Heart left ventricle (tissue), 16 donors: ENCODE measurements around the gene KLHDC7B. TPM values are rescaled to one million over a fixed set of nuclear protein-coding genes. Genes with fewer than 3 reads are reported as not detected.

Source experiments
- ATAC-seq, 4 donors: fragments of 200-7000 bp; cut with Tn5 transposase; one replicate each; pipeline ENCODE4 v1.9.1; 2020 to 2022; ENCODE audit warnings: moderate library complexity in 4 of 4, mild to moderate bottlenecking in 3 of 4, moderate number of reproducible peaks in 1 of 4
- DNase-seq, 5 donors: peaks; one replicate each; pipeline ENCODE4 v3.0.0-alpha.2; 2020
- H3K27ac ChIP-seq, 12 donors: fragments of 200-600 bp; sonication (generic) in 4 of 12; one replicate each; pipeline versions ENCODE4 v1.5.0 to v1.8.0; 2016 to 2022; ENCODE audit warnings: mild to moderate bottlenecking in 2 of 12
- H3K27me3 ChIP-seq, 9 donors: fragments of 200-600 bp; sonication (generic) in 2 of 9; one replicate each; pipeline versions ENCODE4 v1.5.1 to v1.8.0; 2016 to 2022; ENCODE audit warnings: mild to moderate bottlenecking in 3 of 9
- H3K36me3 ChIP-seq, 9 donors: fragments of 200-600 bp; sonication (generic) in 2 of 9; one replicate each; pipeline versions ENCODE4 v1.5.0 to v1.8.0; 2018 to 2022; ENCODE audit warnings: mild to moderate bottlenecking in 2 of 9
- H3K4me1 ChIP-seq, 12 donors: fragments of 200-600 bp; sonication (generic) in 4 of 12; one replicate each; pipeline versions ENCODE4 v1.5.0 to v1.8.0; 2016 to 2022; ENCODE audit warnings: mild to moderate bottlenecking in 3 of 12
- H3K4me3 ChIP-seq, 12 donors: fragments of 200-600 bp; sonication (generic) in 4 of 12; one replicate each; pipeline versions ENCODE4 v1.5.0 to v1.8.0; 2017 to 2022; ENCODE audit warnings: mild to moderate bottlenecking in 9 of 12, moderate library complexity in 4 of 12
- H3K9me3 ChIP-seq, 12 donors: fragments of 200-600 bp; sonication (generic) in 4 of 12; one replicate each; pipeline versions ENCODE4 v1.5.0 to v1.8.0; 2016 to 2022; ENCODE audit warnings: mild to moderate bottlenecking in 1 of 12
- POLR2A ChIP-seq, 2 donors: fragments of 450-650 bp; IDR thresholded peaks; one replicate each; pipeline ENCODE4 v1.6.1; 2017; ENCODE audit warnings: antibody characterized with exemption in 2 of 2, mild to moderate bottlenecking in 2 of 2, moderate library complexity in 2 of 2
- WGBS, 4 donors: extraction: QIAGEN DNeasy Blood & Tissue Kit in 2 of 4; methylation state at CpG; one replicate each; pipeline versions ENCODE4 v1.1.5 to v1.1.7; 2013 to 2018; 5-methylcytosine and 5-hydroxymethylcytosine counted together
- intact Hi-C, 10 donors: fragments of 100-400 bp; cut with DNase I; formaldehyde crosslinking; loops; one replicate each; pipeline versions ENCODE4 v1.11.1 to v1.14.2; 2022
- polyA plus RNA-seq, 2 donors: library from polyadenylated mRNA; stranded (reverse); fragments of 200-250 nt; gene quantifications; one replicate each; pipeline ENCODE4 v1.2.3, GENCODE V29; 2013
- total RNA-seq, 9 donors: library from RNA; depleted of rRNA in 2 of 9; stranded (reverse); fragments of >200 nt in 2 of 9; fragmentation: NEBNext Ultra II Directional in 3 of 9; extraction: Animal tissue kit (Norgen Biotek cat#: 25700) in 3 of 9; gene quantifications; one replicate each; pipeline versions ENCODE4 v1.1.0 to v1.2.4, GENCODE V29; 2016 to 2023
- TF ChIP-seq, protein P1 (sequence below), 12 donors: fragments of 200-600 bp; sonication (generic) in 4 of 12; IDR thresholded peaks; one replicate each; pipeline versions ENCODE4 v1.5.0 to v1.8.0; 2018 to 2022; ENCODE audit warnings: antibody characterized with exemption in 12 of 12, mild to moderate bottlenecking in 5 of 12
- donor health status: ischemic (EF 13 %, LVEDD 7.1; RV severe dilation, severe dysfunction).
- donor health status: healthy with polysubstance abuse.
- donor health status: DM: no; HTN: yes; CAD: no.
- donor health status: DM: no; HTN: no; CAD: no.
- donor health status: ischemic (EF 25% LVEDD 6.9; RV normal size, moderate dysfunction).
- donor health status: ischemic (EF 25% LVEDD 5.7; RV mildly dilated, moderate dysfunction).
- donor health status: healthy.
- donor health status: DM: yes; HTN: yes; CAD: no.
- donor health status: ischemic (EF 35%, LVEDD 5.7; RV mildly dilated, moderate dysfunction).
- donor health status: nonischemic (EF 11% LVEDD 7.7; RV severe dilation, severe dysfunction).
- donor health status: DM: yes; HTN: yes; CAD: no.
- donor health status: PGD.
- donor health status: ischemic (EF 29% LVEDD 5.4; RV normal size, mild dysfunction).
- donor health status: nonischemic (EF 23%, LVEDD 6.1; RV moderate dilation, normal function).

The KLHDC7B gene
- total and polyA plus RNA-seq, 11 donors: 0.08 to 1.3 (median 0.13) TPM; not detected in 6

DNA sequence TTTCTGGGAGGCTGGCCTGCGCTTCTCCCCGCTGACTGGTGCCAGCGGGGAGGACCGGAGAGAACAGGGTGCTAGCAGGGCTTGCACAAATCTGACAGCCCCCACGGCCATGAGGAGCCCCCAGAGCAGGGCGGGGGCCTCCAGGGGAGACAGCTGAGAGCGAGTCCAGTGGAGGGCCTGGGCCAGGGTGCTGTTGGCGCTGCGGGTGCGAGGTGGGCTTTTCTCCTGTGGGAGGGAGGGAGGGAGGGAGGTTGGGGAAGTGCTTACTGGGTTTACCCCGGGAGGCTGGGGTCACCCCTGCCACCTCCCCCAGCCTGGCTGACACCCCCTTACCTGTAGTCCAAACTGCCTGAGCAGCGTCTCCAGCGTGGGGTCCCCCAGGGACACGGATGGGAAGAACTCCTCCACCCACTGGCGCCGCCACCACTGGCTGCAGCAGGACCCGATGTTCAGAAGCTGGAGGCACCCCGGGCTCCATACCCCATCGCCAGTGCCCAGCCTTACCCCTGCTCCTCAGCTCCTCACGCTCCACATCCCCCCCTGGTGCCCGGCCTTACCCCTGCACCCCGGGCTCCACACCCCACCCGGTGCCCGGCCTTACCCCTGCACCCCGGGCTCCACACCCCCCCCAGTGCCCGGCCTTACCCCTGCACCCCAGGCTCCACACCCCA is 42.1 kb upstream of the KLHDC7B start:
- ATAC-seq (no peak), DNase-seq (peak in 1 of 5 donors; percentile 60)
- peaks cover 0 to 38% (median 29%) of the 10 kb centered on the region in 9 donors for H3K36me3 ChIP-seq
- no peak for TF ChIP-seq POLR2A (IDR thresholded peaks at IDR 0.05)
- TF ChIP-seq, protein P1, sequence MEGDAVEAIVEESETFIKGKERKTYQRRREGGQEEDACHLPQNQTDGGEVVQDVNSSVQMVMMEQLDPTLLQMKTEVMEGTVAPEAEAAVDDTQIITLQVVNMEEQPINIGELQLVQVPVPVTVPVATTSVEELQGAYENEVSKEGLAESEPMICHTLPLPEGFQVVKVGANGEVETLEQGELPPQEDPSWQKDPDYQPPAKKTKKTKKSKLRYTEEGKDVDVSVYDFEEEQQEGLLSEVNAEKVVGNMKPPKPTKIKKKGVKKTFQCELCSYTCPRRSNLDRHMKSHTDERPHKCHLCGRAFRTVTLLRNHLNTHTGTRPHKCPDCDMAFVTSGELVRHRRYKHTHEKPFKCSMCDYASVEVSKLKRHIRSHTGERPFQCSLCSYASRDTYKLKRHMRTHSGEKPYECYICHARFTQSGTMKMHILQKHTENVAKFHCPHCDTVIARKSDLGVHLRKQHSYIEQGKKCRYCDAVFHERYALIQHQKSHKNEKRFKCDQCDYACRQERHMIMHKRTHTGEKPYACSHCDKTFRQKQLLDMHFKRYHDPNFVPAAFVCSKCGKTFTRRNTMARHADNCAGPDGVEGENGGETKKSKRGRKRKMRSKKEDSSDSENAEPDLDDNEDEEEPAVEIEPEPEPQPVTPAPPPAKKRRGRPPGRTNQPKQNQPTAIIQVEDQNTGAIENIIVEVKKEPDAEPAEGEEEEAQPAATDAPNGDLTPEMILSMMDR (IDR thresholded peaks at IDR 0.05): no peak
- 87 to 90% (median 89%) methylated on average over 20 to 26 of the region's 26 CpGs for WGBS, 4 donors
- H3K4me1 ChIP-seq: peaks cover 4 to 20% (median 13%) of the 10 kb centered on the region in 12 donors
- H3K9me3 ChIP-seq: no peaks in the 10 kb centered on the region
- no peak overlapping the region for H3K27ac ChIP-seq
- H3K27me3 ChIP-seq: no peaks in the 10 kb centered on the region
- no peak overlapping the region for H3K4me3 ChIP-seq
- intact Hi-C loops: loop anchor here in 3 of 10 donors (10.0 kb wide), 2 partner anchors 249 to 259 kb away; partner anchors contain the start of genes HDAC10 (in 2 of the 3) and TUBGCP6 (in 1 of the 3)

DNA sequence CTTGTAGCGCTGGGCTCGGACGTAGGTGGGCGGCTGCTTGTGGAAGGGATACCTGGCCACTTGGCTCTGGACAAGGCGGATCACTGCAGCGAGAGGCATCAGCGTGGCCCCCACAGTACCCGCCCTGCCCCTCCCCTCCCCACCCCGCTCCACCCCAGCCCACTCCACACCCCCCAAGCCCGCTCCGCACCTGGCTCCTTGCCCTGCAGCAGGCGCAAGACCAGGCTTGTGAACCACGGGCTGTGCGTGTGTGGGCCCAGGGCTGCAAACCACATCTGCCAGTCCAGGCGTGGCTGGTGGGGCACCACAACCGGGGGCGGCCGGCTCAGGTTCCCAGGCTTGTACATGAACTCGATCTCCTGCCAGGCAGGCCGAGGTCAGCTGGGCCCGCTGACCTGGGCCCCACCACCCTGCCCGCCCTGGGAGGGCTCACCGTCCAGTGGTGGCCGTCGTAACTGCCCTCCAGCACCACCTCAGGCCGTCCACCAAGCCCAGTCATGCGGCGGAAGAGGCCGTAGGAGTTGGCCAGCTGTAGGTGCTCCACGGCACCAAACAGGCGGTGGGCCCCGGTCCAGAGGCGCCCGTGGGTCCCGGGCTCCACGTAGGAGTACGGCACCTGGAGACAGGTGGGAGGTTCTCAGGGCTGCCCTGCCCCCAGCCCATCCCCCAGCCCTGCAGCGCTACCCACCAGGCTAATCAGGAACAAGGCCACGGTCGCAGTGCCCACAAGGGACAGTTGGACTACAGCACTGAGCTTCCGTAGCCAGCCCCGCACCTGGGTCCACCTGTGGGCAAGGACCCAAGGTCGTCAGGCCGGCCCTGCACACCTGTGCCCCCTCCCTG is 41.1 kb upstream of the KLHDC7B start:
- ATAC-seq: no peak
- H3K27ac ChIP-seq: no peak overlapping the region
- no peaks in the 10 kb centered on the region for H3K9me3 ChIP-seq
- TF ChIP-seq POLR2A (IDR thresholded peaks at IDR 0.05): no peak
- TF ChIP-seq, protein P1 (IDR thresholded peaks at IDR 0.05): no peak
- WGBS, 4 donors: 95 to 96% (median 95%) methylated on average over 5 to 44 of the region's 44 CpGs
- intact Hi-C loops: loop anchor here in 4 of 10 donors (5.0 to 10.0 kb wide), 4 partner anchors 58 to 260 kb away; partner anchors contain the start of genes HDAC10 (in 2 of the 4), CHKB (in 1 of the 4), SYCE3 (in 1 of the 4) and TUBGCP6 (in 1 of the 4)
- no peaks in the 10 kb centered on the region for H3K27me3 ChIP-seq
- peaks cover 8 to 28% (median 22%) of the 10 kb centered on the region in 12 donors for H3K4me1 ChIP-seq
- peaks cover 0 to 38% (median 29%) of the 10 kb centered on the region in 9 donors for H3K36me3 ChIP-seq
- H3K4me3 ChIP-seq: no peak overlapping the region
- DNase-seq: peak in 1 of 5 donors; percentile 57

DNA sequence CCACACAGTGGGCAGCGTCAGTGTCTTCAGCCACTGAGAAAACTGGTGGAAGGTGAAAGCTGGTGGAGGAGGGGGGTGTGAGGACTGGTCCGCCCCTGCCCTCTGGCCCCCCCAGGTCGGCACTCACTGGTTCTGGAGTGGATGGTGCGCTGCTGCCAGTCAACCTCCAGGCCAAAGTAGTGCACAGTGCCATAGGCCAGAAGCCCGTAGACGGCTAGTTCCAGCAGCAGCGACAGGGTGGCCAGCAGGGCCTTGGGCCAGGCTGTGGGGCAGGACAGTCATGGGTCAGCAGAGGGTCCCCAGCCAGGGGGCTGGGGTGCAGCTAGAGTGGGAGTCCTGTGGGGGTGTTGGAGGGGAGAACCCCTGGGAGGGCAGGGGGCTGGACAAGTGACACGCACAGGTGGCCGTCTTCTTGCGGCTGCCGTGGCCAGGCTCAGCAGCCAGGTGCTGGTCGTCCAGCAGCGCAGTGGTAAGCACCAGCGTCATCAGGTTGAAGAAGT is 40.4 kb upstream of the KLHDC7B start:
- Histone ChIP-seq H3K4me1 (peaks cover 8 to 31% (median 23%) of the 10 kb centered on the region in 12 donors), H3K27ac (no peak overlapping the region), H3K9me3 (no peaks in the 10 kb centered on the region), H3K36me3 (peaks cover 0 to 40% (median 31%) of the 10 kb centered on the region in 9 donors), H3K27me3 (no peaks in the 10 kb centered on the region), H3K4me3 (no peak overlapping the region)
- WGBS, 4 donors: 85 to 96% (median 93%) methylated on average over 10 to 14 of the region's 14 CpGs
- no peak for TF ChIP-seq POLR2A (IDR thresholded peaks at IDR 0.05)
- TF ChIP-seq, protein P1 (IDR thresholded peaks at IDR 0.05): no peak
- intact Hi-C loops: loop anchor here in 4 of 10 donors (5.0 to 10.0 kb wide), 4 partner anchors 57 to 261 kb away; partner anchors contain the start of genes HDAC10 (in 2 of the 4), CHKB (in 1 of the 4), SYCE3 (in 1 of the 4) and TUBGCP6 (in 1 of the 4)
- DNase-seq (no peak), ATAC-seq (no peak)
